Cardiac septum (tissue), 1 donor: ENCODE results near the gene SH3PXD2A. TPM values are rescaled to one million over a fixed set of nuclear protein-coding genes. Genes with fewer than 3 reads are reported as not detected.
A peak's percentile ranks its signal among the peaks of the same experiment; 100 is the strongest.

Experiments used
- DNase-seq: peaks from one replicate; pipeline ENCODE4 v3.0.0-alpha.2; 2020; ENCODE audit warnings: low spot score
- intact Hi-C: fragments of 100-400 bp; cut with DNase I; formaldehyde crosslinking; loops from one replicate; pipeline ENCODE4 v1.14.0; 2022
- total RNA-seq: library from RNA; stranded (reverse); fragmentation: NEBNext Ultra II Directional; extraction: Animal tissue kit (Norgen Biotek cat#: 25700); gene quantifications from one replicate; pipeline ENCODE4 v1.2.1, GENCODE V29; 2021
- donor health status: DM: no; HTN: no; CAD: no.

Gene SH3PXD2A
- total RNA-seq, 1 donor from 2014 or later, result 45.0 TPM

GRCh38 chr10:103708627-103709288 is 146.6 kb downstream of the SH3PXD2A start:
- intact Hi-C loops, result no loop called here
- no peak for DNase-seq

- intact Hi-C loops, result no loop called here
Measured at GRCh38 chr10:103707956-103708626, 147.3 kb downstream of the SH3PXD2A start.

DNA sequence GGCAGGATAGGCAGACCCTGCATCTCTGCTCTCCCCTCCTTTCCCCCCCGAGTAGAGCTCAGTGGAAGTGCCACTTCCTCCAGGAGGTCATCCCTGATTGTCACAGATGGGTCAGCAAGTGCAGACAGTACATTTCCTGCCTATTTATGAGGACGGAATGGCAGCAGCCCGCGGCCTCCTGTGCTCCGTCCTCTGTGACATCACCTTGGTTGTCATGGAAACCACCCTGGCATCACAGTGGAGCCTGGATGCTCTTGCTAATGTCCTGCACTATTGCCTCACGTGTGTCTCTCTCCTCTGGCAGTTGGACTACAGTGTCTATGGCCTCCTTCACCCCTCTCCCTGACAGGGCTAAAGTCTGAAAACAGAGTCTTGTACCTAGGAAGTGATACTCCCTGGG is 148.6 kb downstream of the SH3PXD2A start:
- intact Hi-C loops, result no loop called here

More at GRCh38 chr10:103707956-103708626, 147.3 kb downstream of the SH3PXD2A start:
- no peak for DNase-seq

DNA sequence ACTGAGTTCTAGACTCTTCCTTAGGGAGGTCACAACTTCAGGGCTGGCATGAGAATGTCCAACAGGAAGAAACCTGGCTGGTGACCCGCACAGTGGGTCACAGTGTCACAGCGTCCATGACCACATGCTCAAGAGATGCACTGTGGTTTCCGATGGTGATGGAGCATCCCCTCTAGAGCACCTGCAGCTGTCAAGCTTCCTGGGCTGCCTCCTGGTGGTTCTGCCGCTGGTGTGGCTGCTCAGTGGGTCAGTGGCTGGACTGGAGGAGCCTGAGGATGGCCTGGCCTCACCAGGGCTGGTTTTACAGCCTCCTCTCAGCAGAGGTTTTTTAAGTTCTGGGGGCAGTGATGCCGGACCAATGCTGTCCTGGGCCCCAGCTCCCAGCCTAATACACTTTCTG is 149.3 kb downstream of the SH3PXD2A start:
- DNase-seq, result no peak
- intact Hi-C loops, result no loop called here

More for the DNA sequence above, 148.6 kb downstream of the SH3PXD2A start:
- no peak for DNase-seq

DNA sequence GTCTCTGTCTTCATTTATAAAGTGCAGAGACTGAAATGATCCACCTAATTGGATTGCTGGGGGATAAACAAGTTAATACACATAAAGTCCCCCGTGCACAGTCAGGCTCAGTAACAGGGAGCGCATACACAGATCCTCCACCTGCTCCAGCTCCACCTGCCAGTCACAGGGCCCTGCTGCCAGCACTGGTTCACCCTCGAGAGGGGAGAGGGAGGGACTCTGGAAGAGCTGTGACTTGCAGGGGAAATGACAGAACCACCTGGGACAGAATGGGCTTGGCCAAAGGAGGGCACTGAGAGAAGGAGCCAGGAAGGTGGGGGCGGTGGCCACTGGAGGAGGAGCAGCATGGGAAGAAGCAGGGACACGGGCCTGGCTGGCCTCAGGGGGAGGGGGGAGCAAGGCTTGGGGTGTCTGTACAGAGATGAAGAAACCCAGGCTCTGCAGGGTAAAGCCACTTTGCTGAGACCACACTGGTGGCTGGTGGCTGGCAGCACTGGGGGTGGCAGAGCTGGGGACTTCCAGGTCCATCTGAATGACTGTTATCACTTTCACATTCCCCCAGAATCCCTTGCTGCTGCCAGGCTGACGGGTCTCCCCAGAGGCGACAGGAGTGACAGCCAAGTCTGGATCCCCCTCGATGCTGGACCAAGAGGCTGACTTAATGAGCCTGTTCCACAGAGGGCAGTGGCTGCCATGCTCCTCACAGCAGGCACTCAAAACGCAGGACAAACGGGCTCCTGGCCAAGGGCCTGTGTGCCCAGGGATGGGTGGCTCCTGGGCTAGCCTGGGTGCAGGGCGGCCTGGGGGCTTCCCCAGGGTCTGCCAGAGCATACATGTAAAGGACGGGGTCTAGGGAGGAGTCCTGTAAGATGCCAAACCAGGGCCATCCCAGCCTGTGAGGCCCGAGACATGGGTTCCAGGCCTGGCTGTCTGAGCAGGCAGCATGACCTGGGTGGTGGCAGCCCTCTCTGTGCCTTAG is 151.1 kb downstream of the SH3PXD2A start:
- intact Hi-C loops, result no loop called here
- DNase-seq, result no peak

GRCh38 chr10:103701380-103702222 is 153.8 kb downstream of the SH3PXD2A start:
- no peak for DNase-seq
- intact Hi-C loops, result no loop called here

DNA sequence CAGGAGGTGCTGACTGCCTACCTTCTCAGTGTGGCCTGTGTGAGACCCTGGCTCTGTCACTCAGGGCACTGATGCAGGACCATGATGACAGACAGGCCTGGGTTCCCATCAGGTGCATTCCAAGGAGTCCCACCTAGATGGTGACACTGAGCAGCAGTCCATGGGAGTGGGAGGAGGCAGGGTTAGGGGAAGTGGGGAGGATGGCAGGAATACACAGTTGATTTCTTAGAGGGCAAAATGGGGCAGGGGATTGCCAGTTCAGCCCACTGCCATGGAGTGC is 155.0 kb downstream of the SH3PXD2A start:
- intact Hi-C loops, result no loop called here

GRCh38 chr10:103699611-103700435 is 155.6 kb downstream of the SH3PXD2A start:
- no peak for DNase-seq

More for the DNA sequence above, 155.0 kb downstream of the SH3PXD2A start:
- DNase-seq, result no peak

GRCh38 chr10:103698266-103698665 is 157.1 kb downstream of the SH3PXD2A start:
- no peak for DNase-seq
- intact Hi-C loops, result no loop called here

More at GRCh38 chr10:103699611-103700435, 155.6 kb downstream of the SH3PXD2A start:
- intact Hi-C loops, result no loop called here

DNA sequence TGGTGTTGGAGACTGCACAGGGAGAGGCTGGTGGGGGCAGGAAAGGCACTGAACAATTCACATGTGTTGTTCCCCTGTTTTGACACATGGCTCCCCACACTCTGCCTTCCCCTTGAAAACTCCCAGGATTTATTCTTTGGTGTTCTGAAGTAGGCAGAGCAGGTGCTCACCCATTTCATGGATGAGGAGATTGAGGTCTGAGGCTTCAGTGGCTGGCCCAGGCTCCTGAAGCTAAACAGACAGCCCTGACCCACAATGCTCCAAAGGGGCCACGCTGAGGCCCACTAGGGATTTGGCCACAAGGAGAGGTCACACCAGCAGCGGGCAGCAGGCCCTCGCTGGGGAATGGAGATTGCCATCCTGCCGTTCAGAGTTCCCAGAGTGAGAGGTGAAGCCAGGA is 157.6 kb downstream of the SH3PXD2A start:
- intact Hi-C loops, result no loop called here
- DNase-seq, result no peak

- intact Hi-C loops, result no loop called here
- peak; percentile 87 for DNase-seq
Measured at GRCh38 chr10:103696411-103697145, 158.8 kb downstream of the SH3PXD2A start.

- intact Hi-C loops, result no loop called here
- DNase-seq, result no peak
Measured at GRCh38 chr10:103696094-103696410, 159.3 kb downstream of the SH3PXD2A start.

GRCh38 chr10:103695584-103696005 is 159.8 kb downstream of the SH3PXD2A start:
- intact Hi-C loops, result no loop called here
- no peak for DNase-seq

DNA sequence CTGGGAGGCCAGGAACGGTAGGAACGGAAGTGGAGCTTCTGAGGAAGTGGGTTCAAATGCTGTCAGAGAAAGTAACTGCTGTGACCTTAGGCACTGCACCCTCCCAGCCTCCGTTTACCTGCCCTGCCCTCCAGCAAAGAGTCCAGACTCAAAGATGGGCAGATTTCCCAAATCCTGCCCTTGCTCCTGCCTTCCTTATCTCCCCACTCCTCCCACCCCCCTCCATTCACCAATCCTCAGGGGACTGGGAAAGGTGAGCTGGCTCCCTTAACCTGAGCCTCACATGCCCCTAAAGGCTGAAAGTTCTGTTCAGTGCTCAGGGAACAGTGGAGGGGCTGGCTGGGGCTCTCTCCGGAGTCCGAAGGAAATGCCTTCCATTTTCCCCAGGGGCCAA is 161.6 kb downstream of the SH3PXD2A start:
- intact Hi-C loops, result no loop called here
- no peak for DNase-seq

GRCh38 chr10:103692952-103693811 is 162.2 kb downstream of the SH3PXD2A start:
- intact Hi-C loops, result no loop called here
- DNase-seq, result no peak

GRCh38 chr10:103692436-103692951 is 162.9 kb downstream of the SH3PXD2A start:
- intact Hi-C loops, result no loop called here
- no peak for DNase-seq
